Heart right ventricle (tissue), 16 donors: ENCODE measurements around the gene CD40. TPM values are rescaled to one million over a fixed set of nuclear protein-coding genes. Genes with fewer than 3 reads are reported as not detected.

ENCODE experiments used
- ATAC-seq, 8 donors: fragments of 200-7000 bp; cut with Tn5 transposase; one replicate each; pipeline ENCODE4 v1.9.1; 2020; ENCODE audit warnings: mild to moderate bottlenecking in 8 of 8, moderate library complexity in 8 of 8, moderate number of reproducible peaks in 1 of 8
- DNase-seq, 2 donors: peaks; one replicate each; pipeline ENCODE4 v3.0.0-alpha.2; 2020
- H3K27ac ChIP-seq, 10 donors: fragments of 200-600 bp; sonication (generic) in 2 of 10; one replicate each; pipeline versions ENCODE4 v1.5.0 to v1.8.0; 2020 to 2022; ENCODE audit warnings: mild to moderate bottlenecking in 3 of 10
- H3K27me3 ChIP-seq, 7 donors: fragments of 200-600 bp; one replicate each; pipeline ENCODE4 v1.8.0; 2021 to 2022; ENCODE audit warnings: mild to moderate bottlenecking in 2 of 7
- H3K36me3 ChIP-seq, 9 donors: fragments of 200-600 bp; sonication (generic) in 1 of 9; one replicate each; pipeline versions ENCODE4 v1.5.0 to v1.8.0; 2020 to 2022; ENCODE audit warnings: mild to moderate bottlenecking in 2 of 9
- H3K4me1 ChIP-seq, 9 donors: fragments of 200-600 bp; sonication (generic) in 1 of 9; one replicate each; pipeline versions ENCODE4 v1.5.0 to v1.8.0; 2020 to 2022; ENCODE audit warnings: mild to moderate bottlenecking in 4 of 9
- H3K4me3 ChIP-seq, 10 donors: fragments of 200-600 bp; sonication (generic) in 2 of 10; one replicate each; pipeline versions ENCODE4 v1.5.0 to v1.8.0; 2020 to 2022; ENCODE audit warnings: mild to moderate bottlenecking in 7 of 10, moderate library complexity in 2 of 10
- H3K9me3 ChIP-seq, 11 donors: fragments of 200-600 bp in 10 of 11; sonication (generic) in 2 of 11; one replicate each; pipeline versions ENCODE4 v1.5.0 to v1.8.0; 2013 to 2022; ENCODE audit warnings: mild to moderate bottlenecking in 2 of 11, control low read depth in 1 of 11, moderate library complexity in 1 of 11
- WGBS, 2 donors: extraction: QIAGEN DNeasy Blood & Tissue Kit; methylation state at CpG; one replicate each; pipeline ENCODE4 v1.1.7; 2013; ENCODE audit warnings: inconsistent platforms in 1 of 2; 5-methylcytosine and 5-hydroxymethylcytosine counted together
- intact Hi-C, 10 donors: fragments of 100-400 bp; cut with DNase I; formaldehyde crosslinking; loops; one replicate each; pipeline versions ENCODE4 v1.11.1 to v1.14.2; 2022
- polyA plus RNA-seq, 2 donors: library from polyadenylated mRNA; stranded (reverse); fragments of 200-250 nt; gene quantifications; one replicate each; pipeline ENCODE4 v1.2.3, GENCODE V29; 2013
- total RNA-seq, 10 donors: library from RNA; stranded (reverse); fragmentation: NEBNext Ultra II Directional in 3 of 10; extraction: Animal tissue kit (Norgen Biotek cat#: 25700) in 3 of 10; gene quantifications; one replicate each; pipeline versions ENCODE4 v1.2.1 to v1.2.4, GENCODE V29; 2021 to 2023
- TF ChIP-seq, protein P1 (sequence below), 9 donors: fragments of 200-600 bp; sonication (generic) in 2 of 9; IDR thresholded peaks; one replicate each; pipeline versions ENCODE4 v1.5.0 to v1.8.0; 2021 to 2022; ENCODE audit warnings: antibody characterized with exemption in 9 of 9, mild to moderate bottlenecking in 5 of 9, moderate library complexity in 1 of 9
- donor health status: Arrhythmogenic right ventricular cardiomyopathy.
- donor health status: ischemic (EF 13 %, LVEDD 7.1; RV severe dilation, severe dysfunction).
- donor health status: healthy with polysubstance abuse.
- donor health status: DM: no; HTN: yes; CAD: no.
- donor health status: DM: no; HTN: no; CAD: no.
- donor health status: ischemic (EF 25% LVEDD 6.9; RV normal size, moderate dysfunction).
- donor health status: ischemic (EF 25% LVEDD 5.7; RV mildly dilated, moderate dysfunction).
- donor health status: healthy.
- donor health status: DM: yes; HTN: yes; CAD: no.
- donor health status: Ischemic cardiomyopathy.
- donor health status: ischemic (EF 35%, LVEDD 5.7; RV mildly dilated, moderate dysfunction).
- donor health status: nonischemic (EF 11% LVEDD 7.7; RV severe dilation, severe dysfunction).
- donor health status: DM: yes; HTN: yes; CAD: no.
- donor health status: PGD.
- donor health status: ischemic (EF 29% LVEDD 5.4; RV normal size, mild dysfunction).
- donor health status: nonischemic (EF 23%, LVEDD 6.1; RV moderate dilation, normal function).

The CD40 gene
- total and polyA plus RNA-seq, 12 donors = 2.6 to 25.0 (median 7.2) TPM

DNA sequence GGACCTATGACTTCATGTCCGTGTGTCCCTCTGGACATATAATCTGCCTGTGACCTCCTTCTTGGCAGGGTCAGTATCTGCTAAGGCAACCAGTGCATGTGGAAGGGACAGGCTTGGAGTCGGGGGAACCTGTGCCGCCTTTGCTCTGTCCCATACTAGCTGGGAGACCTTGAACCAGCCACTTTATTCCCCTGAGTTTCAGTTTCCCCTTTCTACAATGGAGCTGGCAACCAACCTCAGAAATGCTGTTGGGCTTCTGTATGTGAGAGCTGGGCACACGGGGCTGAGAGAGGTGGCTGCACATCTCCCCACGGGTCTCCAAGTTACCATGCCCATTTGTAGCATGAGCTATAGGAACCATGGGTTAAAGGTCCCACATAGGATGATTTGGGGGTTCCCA, 53.8 kb downstream of the CD40 start:
- Histone ChIP-seq H3K4me3 (no peak overlapping the region), H3K27me3 (peaks cover 12 to 69% (median 51%) of the 10 kb centered on the region in 7 donors), H3K9me3 (no peaks in the 10 kb centered on the region), H3K4me1 (peaks cover 0 to 12% (median 0%) of the 10 kb centered on the region in 9 donors), H3K36me3 (no peaks in the 10 kb centered on the region), H3K27ac (no peak overlapping the region)
- DNase-seq (no peak), ATAC-seq (peak in 3 of 8 donors; percentile 31 to 48 (median 45))
- TF ChIP-seq, protein P1, sequence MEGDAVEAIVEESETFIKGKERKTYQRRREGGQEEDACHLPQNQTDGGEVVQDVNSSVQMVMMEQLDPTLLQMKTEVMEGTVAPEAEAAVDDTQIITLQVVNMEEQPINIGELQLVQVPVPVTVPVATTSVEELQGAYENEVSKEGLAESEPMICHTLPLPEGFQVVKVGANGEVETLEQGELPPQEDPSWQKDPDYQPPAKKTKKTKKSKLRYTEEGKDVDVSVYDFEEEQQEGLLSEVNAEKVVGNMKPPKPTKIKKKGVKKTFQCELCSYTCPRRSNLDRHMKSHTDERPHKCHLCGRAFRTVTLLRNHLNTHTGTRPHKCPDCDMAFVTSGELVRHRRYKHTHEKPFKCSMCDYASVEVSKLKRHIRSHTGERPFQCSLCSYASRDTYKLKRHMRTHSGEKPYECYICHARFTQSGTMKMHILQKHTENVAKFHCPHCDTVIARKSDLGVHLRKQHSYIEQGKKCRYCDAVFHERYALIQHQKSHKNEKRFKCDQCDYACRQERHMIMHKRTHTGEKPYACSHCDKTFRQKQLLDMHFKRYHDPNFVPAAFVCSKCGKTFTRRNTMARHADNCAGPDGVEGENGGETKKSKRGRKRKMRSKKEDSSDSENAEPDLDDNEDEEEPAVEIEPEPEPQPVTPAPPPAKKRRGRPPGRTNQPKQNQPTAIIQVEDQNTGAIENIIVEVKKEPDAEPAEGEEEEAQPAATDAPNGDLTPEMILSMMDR (IDR thresholded peaks at IDR 0.05) = no peak
- intact Hi-C loops = loop anchor here in 8 of 10 donors (5.0 to 10.0 kb wide), 4 partner anchors 40 to 155 kb away; partner anchors contain the start of gene SLC12A5 (in 7 of the 8)
- 47 to 48% methylated on average over 5 of the region's 5 CpGs for WGBS, 2 donors

DNA sequence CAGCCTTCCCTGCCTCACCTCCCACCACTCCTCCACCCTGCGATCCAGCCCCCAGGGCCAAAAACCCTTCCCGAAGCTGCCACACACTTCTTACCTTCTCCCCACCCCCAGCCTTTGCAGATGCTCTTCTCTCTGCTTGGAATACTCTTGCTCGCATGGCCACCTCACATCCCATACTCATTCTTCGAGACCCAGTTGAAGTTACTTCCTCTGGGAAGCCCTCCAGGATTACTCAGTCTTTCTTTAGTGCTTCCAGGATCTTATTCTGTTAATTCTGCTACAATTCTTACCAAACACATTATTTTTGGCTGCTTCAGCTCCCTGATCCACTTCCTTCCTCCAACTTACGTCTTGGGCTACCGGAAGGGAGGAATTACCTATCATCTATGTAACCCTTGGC, 54.3 kb downstream of the CD40 start:
- intact Hi-C loops = loop anchor here in 8 of 10 donors (5.0 to 10.0 kb wide), 4 partner anchors 40 to 155 kb away; partner anchors contain the start of gene SLC12A5 (in 7 of the 8)
- DNase-seq = no peak
- WGBS, 2 donors = 46 to 55% methylated on average over 6 of the region's 6 CpGs
- ATAC-seq = no peak
- Histone ChIP-seq H3K36me3 (no peaks in the 10 kb centered on the region), H3K9me3 (no peaks in the 10 kb centered on the region), H3K4me3 (no peak overlapping the region), H3K27ac (no peak overlapping the region), H3K4me1 (peaks cover 0 to 12% (median 0%) of the 10 kb centered on the region in 9 donors), H3K27me3 (peaks cover 12 to 69% (median 52%) of the 10 kb centered on the region in 7 donors)
- TF ChIP-seq, protein P1 (IDR thresholded peaks at IDR 0.05) = no peak

DNA sequence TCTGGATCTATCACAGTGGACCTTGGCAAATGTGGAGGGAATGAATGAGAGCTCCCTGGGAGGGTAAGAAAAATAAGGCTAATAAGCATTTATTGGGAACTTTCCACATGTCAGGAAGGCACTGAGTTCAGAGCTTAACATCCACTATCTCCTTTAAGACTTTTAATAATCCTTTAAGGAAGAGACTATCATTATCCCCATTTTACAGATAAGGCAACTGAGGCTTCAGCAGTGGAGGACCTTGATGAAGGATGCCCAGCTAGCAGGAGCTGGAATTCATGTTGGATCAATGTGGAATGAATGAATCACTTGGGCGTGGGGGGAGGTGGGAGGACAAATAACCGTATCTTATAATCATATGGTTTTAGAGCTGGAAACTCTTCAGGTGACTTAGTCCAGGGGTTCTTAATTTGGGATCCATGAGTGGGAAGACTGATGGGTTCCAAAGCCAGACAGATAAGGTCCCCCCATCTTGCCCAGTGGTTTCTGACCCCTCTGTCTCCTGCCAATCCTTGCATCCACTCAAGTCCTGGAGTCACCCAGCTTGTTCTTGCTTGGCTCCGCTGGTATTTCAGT, 54.9 kb downstream of the CD40 start:
- WGBS, 2 donors = 55 to 75% methylated on average over 3 of the region's 3 CpGs
- DNase-seq (no peak), ATAC-seq (no peak)
- no peak overlapping the region for H3K4me3 ChIP-seq
- no peak overlapping the region for H3K27ac ChIP-seq
- no peaks in the 10 kb centered on the region for H3K9me3 ChIP-seq
- no peaks in the 10 kb centered on the region for H3K36me3 ChIP-seq
- peaks cover 12 to 68% (median 54%) of the 10 kb centered on the region in 7 donors for H3K27me3 ChIP-seq
- peaks cover 0 to 12% (median 0%) of the 10 kb centered on the region in 9 donors for H3K4me1 ChIP-seq
- TF ChIP-seq, protein P1 (IDR thresholded peaks at IDR 0.05) = no peak
- intact Hi-C loops = loop anchor here in 8 of 10 donors (5.0 to 10.0 kb wide), 4 partner anchors 41 to 156 kb away; partner anchors contain the start of gene SLC12A5 (in 7 of the 8)

DNA sequence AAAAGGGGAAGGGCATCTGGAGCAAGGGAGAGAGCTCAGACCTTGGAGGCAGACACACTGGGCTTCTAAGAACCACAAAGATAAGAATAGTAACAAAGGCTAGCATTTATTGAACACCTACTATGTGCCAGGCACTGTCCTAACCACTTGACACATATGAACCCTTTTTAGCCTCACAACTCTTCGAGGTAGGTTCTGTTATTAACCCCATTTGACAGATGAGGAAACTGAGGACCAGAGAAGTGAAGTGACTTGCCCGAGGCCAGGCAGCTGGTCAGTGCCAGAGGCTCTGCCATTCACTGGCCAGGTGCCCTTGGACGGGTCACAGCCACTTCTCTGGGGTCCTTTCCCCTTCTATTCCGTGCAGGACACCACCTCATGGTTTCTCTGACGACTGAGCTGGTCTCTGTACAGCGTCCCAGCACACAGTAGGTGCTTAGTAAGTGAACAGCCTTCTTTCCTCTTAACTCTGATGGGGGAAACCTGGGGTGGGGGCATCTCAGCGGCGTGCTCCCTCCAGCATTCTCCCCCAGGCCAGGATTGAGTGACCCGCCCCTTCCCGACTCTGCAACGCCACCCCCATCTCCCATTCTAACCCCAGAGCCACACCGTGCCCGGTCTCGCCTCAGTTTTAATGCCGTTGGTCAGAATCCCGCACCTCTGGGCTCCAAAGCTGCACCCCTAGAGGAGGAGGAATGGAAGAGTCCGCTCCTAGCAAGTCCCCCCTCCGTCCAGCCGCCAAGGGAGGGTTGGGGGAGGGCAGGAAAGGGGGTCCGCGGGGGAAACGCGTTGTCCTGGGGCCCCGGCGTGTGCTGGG, 55.7 kb downstream of the CD40 start:
- H3K4me1 ChIP-seq = peaks cover 0 to 12% (median 0%) of the 10 kb centered on the region in 9 donors
- peaks cover 12 to 68% (median 54%) of the 10 kb centered on the region in 7 donors for H3K27me3 ChIP-seq
- H3K36me3 ChIP-seq = no peaks in the 10 kb centered on the region
- ATAC-seq (peak in 1 of 8 donors; percentile 6), DNase-seq (no peak)
- TF ChIP-seq, protein P1 (IDR thresholded peaks at IDR 0.05) = no peak
- intact Hi-C loops = loop anchor here (1.0 to 10.0 kb wide), 6 partner anchors 42 to 157 kb away; partner anchors contain the start of gene SLC12A5 (in 7 of the 10)
- no peaks in the 10 kb centered on the region for H3K9me3 ChIP-seq
- no peak overlapping the region for H3K4me3 ChIP-seq
- no peak overlapping the region for H3K27ac ChIP-seq
- WGBS, 2 donors = 22 to 29% methylated on average over 21 to 25 of the region's 25 CpGs
